ENCODE measurements around the gene USP46.
A peak's percentile ranks its signal among the peaks of the same experiment; 100 is the strongest.

Gene USP46

DNA sequence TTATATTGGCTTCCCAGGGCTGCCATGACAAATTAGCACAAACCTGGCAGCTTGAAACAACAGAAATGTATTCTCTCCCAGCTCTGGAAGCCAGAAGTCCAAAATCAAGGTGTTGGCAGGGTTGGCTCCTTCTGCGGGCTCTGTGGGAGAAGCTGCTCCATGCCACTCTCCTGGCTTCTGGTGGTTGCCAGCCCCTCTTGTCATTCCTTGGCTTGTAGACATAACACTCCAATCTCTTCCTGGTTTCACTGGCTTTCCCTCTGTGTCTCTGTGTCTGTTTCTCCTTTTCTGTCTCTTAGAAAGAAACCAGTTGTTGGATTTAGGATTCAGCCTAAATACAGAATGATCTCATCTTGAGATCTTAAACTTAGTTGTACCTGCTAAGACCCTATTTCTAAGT is 85.5 kb downstream of the USP46 start:
- DNase-seq (ENCODE audit: low read depth), result no peak

- peak; percentile 74 for DNase-seq (ENCODE audit: low read depth)
Observed at GRCh38 chr4:52572936-52573485, 86.1 kb downstream of the USP46 start.

DNA sequence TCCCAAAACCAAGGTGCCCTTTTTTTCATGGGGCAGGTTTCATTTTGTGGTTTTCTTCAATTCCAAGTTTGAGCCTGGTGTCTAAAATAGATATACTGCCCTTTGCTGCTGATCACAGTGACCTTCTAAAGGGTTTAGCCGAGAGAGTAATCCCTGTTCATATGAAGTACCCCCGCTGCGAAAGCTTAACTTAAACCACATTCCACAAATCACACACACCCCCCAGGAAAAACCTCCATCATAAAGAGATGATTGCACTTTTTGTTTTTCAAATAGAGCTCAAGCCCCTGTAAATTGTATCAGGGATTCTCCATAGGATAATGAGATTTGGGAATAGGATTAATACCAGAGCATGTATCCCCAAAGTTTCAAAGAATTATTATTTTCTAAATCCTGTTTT is 90.8 kb downstream of the USP46 start:
- DNase-seq (ENCODE audit: low read depth), result no peak

DNA sequence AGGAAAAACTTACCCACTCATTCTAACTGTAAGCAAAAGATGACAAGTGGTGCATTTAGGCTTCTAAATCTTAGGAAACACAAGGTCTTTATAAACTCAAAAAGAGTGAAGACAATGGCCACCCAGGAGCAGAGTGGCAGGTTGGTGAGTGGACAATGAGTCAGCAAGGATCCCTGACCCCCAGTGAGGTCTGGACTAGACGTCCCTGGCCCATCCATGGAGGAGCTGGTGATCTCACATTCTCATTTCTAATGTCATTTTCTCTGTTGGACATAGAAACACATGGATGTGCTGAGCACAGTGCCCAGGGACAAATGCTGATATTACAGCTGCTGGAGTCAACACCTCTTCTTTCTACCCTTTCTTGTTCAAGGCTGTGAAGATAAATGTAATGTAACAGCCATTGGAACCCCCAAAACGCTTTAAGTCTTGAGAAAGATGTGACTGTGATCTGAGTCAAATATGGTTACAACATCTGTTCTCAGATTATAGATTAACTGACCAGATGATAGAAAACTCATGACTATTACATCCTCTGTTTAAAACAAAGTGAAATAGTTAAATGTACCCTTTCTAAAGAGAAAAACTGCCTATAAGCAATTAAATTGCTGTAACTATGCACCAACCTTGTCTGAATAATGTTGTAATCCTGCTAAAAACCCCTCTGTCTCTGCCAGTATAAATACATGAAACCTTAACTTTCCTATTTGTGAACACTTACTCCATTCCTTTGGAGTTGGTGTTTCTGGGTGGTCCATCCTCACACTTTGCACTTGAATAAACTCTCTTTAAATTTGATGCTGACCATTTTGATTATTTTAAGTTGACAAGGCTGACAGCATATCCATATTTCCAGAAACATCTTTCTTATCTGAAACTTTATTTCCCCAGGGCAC is 92.7 kb downstream of the USP46 start:
- no peak for DNase-seq (ENCODE audit: low read depth)

DNA sequence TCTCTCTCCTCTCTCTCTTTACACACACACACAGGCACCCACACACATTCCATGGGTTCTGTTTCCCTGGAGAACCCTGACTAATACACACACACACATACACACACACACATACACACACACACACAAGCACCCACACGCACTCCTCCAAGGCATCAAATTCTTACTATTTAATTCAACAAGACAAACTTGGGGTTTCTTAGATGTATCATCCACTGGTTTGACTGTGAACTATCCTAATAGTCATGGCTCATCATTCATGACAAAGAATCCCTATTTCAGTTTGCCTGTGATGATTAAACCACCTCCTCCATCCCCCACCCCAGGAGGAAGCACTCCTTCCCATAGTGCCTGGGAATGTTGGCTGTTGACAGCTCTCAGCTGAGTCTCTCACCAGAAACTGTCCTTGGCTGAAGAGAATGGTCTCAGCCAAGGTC is 98.2 kb downstream of the USP46 start:
- DNase-seq (ENCODE audit: low read depth), result peak; percentile 62

DNA sequence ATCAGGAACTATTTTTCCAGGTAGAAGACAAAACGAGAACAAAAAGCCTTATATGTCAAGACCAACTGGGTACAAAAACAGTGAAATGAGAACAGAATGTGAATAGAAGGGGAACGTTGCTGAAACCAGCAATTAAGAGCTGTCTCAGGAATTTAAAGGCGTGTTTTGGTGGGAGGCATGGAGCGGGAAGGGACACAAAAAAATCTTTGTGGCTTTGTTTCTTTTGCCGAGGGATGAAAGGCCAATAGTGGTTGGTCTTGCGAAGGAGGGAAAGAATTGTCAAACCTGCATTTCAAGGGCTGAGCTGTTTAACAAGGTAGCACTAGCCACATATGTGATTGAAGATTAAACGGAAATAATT is 103.8 kb downstream of the USP46 start:
- no peak for DNase-seq (ENCODE audit: low read depth)

DNA sequence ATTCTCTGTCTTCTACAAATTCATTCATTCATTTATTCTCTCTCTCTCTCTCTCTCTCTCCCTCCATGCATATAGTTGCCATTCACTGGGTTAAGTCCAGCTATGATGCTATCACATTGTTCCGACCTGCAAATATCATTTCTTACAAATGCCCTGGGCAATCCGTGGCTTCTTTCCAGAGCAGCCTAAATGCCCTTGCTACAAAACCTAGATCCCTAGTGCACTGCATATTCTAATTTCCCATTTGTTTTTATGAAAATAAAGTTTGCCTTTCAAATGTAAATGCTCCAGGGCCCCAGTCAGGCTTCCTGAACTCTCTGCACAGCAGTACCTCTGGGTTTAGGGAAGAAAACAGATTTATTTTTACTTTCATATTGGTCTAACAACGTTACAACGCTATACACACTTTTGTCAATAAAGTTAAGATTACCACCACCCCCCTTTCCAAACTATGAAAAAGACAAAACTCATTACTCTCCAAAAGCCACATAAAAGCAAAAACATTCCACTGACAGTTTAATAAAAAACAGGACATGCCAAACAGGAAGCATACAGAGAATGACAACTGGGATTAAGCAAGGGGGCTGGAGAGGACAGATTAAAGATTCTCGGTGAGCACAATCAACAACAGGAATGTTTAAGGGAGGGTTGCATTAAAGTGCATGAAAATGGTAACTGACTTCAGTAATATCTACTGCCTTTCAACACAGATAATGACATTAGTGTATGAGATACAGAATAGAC is 104.3 kb downstream of the USP46 start:
- DNase-seq (ENCODE audit: low read depth), result no peak

DNA sequence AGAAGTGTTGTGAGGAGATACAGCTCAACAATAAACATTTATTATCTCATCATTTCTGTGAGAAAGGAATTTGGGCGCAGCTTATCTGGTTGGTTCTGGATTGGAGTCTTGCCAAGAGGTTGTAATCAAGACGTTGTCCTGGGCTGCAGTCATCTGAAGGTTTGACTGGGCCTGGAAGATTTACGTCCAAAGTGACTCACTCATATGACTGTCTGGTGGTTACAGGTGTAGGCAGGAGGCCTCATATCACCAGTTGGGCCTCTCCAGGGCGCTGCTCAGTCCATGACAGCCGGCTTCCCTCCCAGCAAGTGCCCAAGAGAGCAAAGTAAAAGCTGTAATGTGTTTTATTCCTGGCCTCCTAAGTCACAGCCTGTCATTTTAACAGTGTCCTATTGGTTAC is 106.3 kb downstream of the USP46 start:
- DNase-seq (ENCODE audit: low read depth), result no peak

- DNase-seq (ENCODE audit: low read depth), result no peak
Observed at GRCh38 chr4:52551487-52551886, 107.6 kb downstream of the USP46 start.

DNA sequence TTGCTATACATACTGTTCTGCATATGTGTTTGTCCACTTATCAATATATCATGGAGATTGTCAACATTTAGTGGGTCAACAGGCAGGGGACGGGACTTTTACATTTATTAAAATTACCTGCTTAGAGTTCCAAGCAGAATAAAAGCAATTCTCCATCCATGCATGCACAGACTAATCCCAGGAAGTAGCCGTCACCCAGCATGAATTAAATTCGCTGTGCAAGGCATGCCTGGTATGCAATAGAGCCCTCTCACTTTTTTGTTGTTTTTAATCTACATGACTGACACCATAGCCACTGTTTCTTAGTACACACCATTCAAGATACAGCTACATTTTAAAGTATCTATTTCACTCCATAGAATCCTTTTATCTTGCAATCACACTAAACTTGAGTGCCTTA is 108.9 kb downstream of the USP46 start:
- peak; percentile 53 for DNase-seq (ENCODE audit: low read depth)

DNA sequence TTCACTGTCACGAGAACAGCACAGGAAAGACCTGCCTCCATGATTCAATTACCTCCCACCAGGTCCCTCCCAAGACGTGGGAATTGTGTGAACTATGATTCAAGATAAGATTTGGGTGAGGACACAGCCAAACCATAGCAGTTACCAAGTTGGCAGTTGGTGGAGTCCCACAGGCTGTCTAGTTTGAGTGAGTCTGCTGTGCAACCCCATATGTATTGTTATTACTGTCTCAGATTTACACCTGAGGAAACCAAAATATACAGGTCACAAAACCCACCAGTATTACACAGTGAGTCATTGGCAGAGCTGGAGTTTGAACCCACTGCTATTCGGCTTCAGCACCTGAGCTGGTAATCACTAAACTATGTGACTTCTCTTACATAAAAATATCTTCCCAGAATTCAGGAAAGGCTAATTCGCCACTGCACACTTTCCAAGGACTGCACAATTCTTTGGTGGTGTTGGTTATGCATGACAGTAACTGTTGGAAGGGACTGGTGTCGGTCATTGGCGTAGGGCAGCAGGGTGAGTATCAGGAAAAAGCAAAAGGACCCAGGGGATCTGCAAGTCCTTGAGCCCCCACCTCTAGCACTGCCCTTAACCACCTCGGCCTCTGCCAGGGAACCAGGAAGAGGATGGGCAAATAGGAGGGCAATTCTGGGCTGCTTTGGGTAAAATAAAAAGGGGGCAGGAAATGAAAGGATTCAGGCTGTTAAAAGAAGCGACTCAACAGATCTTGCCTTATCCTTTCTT is 110.1 kb downstream of the USP46 start:
- DNase-seq (ENCODE audit: low read depth), result no peak

- DNase-seq (ENCODE audit: low read depth), result no peak
Observed at GRCh38 chr4:52546449-52546848, 112.7 kb downstream of the USP46 start.

GRCh38 chr4:52545099-52546069 is 113.7 kb downstream of the USP46 start:
- peak; percentile 58 for DNase-seq (ENCODE audit: low read depth)
